Measurements from ENCODE around the gene SPATA31C1.

DNA sequence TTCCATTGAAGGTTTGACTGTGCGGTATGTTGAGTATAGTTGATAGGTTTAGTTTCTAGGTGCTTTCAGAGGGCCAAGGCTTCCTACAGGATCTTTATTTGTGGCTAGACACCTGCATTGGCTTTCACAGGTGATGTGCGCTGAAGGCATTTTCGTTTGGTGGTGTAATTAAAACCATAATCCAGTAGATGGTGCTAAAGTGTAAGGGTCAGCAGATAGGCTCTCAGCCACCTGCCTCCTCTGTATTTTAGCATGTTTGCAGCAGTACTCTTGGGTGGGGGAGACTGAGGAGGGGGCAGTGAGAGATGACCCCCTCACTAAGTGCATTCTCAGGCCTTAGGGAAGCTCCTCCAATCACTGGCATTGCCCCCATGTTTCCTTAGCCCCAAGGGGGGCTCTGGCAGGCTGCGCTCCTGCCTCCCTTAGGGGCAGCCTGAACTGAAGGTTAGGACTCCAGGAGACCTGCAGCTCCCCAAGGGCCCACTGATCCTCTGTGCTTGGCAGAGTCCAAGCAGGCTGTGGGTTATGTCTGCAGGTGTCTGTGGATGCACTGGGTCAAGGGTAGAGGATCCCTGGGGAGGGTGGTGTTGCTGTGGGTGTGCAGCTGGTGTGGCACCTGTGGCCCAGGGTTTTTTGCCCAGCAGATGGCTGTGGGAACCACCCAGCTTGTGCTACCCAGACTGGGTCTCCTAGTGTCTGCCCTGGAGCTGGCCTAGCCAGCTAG is 33.2 kb downstream of the SPATA31C1 start:
- TF ChIP-seq, protein P1, sequence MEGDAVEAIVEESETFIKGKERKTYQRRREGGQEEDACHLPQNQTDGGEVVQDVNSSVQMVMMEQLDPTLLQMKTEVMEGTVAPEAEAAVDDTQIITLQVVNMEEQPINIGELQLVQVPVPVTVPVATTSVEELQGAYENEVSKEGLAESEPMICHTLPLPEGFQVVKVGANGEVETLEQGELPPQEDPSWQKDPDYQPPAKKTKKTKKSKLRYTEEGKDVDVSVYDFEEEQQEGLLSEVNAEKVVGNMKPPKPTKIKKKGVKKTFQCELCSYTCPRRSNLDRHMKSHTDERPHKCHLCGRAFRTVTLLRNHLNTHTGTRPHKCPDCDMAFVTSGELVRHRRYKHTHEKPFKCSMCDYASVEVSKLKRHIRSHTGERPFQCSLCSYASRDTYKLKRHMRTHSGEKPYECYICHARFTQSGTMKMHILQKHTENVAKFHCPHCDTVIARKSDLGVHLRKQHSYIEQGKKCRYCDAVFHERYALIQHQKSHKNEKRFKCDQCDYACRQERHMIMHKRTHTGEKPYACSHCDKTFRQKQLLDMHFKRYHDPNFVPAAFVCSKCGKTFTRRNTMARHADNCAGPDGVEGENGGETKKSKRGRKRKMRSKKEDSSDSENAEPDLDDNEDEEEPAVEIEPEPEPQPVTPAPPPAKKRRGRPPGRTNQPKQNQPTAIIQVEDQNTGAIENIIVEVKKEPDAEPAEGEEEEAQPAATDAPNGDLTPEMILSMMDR (IDR thresholded peaks at IDR 0.05; ENCODE audit: low read length): peak; percentile 76
- TF ChIP-seq EZH2 (optimal IDR thresholded peaks at IDR 0.05; ENCODE audit: low read depth, low read length) (no peak), EZH2phosphoT487 (IDR thresholded peaks at IDR 0.05; ENCODE audit: low read length) (no peak)

All from MM.1S (cell line).